GM12865 (cell line): ENCODE measurements around the gene NPC2.
"Not testable (repeated sequence)": the region's sequence is repeated elsewhere in the genome, so short reads cannot be mapped to it uniquely, and the experiment has no call there.

Source experiments
- DNase-seq: peaks from one replicate; pipeline ENCODE4 v3.0.0; 2010; ENCODE audit warnings: low read depth
- H3K4me3 ChIP-seq: 2 replicates; pipeline ENCODE4 v1.5.1; 2011; ENCODE audit warnings: mild to moderate bottlenecking, low read depth, low read length, control low read depth
- TF ChIP-seq, protein P1 (sequence below): IDR thresholded peaks from 2 replicates; pipeline ENCODE4 v1.5.1; 2011; ENCODE audit warnings: low read length, control low read depth, low read depth, inconsistent platforms; ENCODE audit not compliant: insufficient read depth; ENCODE audit errors: missing control alignments

Gene NPC2

DNA sequence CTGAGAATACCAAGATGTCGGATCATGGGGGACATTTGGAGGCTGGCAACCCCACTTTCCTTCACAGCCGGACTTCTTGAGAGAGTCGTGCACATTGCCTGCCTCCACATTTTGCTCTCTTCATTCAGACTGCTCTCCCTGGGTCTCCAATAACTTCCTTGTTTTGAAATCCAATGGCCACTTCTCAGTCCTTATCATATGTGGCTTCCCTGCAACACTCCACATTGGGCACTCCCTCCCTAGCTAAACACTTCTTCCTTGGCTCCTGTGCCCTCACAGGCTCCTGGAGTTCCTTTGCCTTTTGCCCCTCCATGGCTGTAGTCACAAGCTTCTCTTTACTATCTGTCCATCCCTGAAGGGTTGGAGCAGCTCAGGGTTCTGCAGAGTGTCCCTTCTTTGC, 30.1 kb downstream of the NPC2 start:
- DNase-seq, result no peak
- TF ChIP-seq, protein P1, sequence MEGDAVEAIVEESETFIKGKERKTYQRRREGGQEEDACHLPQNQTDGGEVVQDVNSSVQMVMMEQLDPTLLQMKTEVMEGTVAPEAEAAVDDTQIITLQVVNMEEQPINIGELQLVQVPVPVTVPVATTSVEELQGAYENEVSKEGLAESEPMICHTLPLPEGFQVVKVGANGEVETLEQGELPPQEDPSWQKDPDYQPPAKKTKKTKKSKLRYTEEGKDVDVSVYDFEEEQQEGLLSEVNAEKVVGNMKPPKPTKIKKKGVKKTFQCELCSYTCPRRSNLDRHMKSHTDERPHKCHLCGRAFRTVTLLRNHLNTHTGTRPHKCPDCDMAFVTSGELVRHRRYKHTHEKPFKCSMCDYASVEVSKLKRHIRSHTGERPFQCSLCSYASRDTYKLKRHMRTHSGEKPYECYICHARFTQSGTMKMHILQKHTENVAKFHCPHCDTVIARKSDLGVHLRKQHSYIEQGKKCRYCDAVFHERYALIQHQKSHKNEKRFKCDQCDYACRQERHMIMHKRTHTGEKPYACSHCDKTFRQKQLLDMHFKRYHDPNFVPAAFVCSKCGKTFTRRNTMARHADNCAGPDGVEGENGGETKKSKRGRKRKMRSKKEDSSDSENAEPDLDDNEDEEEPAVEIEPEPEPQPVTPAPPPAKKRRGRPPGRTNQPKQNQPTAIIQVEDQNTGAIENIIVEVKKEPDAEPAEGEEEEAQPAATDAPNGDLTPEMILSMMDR, result no peak
- no peak overlapping the region for H3K4me3 ChIP-seq

DNA sequence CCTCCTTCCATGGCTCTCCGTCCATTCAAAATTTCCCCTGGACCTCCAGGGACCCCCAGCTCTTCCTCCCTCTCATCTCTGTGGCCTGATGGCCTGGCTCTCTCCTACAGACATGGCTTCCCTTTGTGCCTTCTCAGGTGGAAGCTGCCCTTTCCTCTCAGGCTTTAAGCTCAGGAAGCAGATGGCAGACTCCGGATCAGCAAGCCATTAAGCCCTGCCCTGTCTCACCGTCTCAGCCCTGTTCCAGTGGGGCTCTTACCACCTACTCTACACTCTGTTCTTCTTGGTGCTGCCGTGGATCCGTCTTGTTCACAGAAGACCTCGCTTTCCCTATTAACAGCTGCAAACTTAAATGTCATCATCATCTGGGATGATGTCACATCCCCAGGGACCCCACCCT, 33.1 kb downstream of the NPC2 start:
- TF ChIP-seq, protein P1, result no peak
- no peak overlapping the region for H3K4me3 ChIP-seq
- no peak for DNase-seq

- TF ChIP-seq, protein P1, result peak; percentile 74
- H3K4me3 ChIP-seq, result no peak overlapping the region
- DNase-seq, result peak; percentile 42
Measured at GRCh38 chr14:74459289-74459946, 33.7 kb downstream of the NPC2 start.

- H3K4me3 ChIP-seq, result no peak overlapping the region
- no peak for DNase-seq
- TF ChIP-seq, protein P1, result no peak
Measured at GRCh38 chr14:74457565-74457895, 35.6 kb downstream of the NPC2 start.

GRCh38 chr14:74456684-74457564, 36.2 kb downstream of the NPC2 start:
- DNase-seq, result no peak
- TF ChIP-seq, protein P1, result no peak
- no peak overlapping the region for H3K4me3 ChIP-seq

- DNase-seq, H3K4me3 ChIP-seq: not testable (repeated sequence)
Measured at GRCh38 chr14:74454397-74454796, 38.7 kb downstream of the NPC2 start.

DNA sequence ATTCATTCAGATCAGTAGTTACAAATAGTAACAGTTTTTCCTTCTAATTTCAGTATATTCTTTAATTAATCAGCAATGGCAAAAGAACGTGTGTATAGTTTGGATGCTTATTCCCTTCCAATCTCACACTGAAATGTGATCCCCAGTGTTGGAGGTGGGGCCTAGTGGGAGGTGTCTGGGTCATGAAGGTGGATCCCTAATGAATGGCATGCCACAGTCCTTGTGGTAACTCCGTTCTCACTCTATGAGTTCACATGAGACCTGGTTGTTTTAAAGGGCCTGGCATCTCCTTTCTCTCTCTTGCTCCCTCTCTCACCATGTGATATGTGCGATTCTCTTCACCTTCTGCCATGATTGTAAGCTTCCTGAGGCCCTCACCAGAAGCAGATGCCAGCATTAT, 48.2 kb downstream of the NPC2 start:
- DNase-seq, result no peak
- TF ChIP-seq, protein P1, result no peak

More for the DNA sequence above, 48.2 kb downstream of the NPC2 start:
- no peak overlapping the region for H3K4me3 ChIP-seq
